GM20000 (cell line): ENCODE measurements around the gene PEX6.

Experiments used
- DNase-seq: peaks from one replicate; pipeline ENCODE4 v3.0.0; 2012; ENCODE audit warnings: low spot score
- TF ChIP-seq, protein P1 (sequence below): IDR thresholded peaks from 2 replicates; pipeline ENCODE4 v1.5.1; 2012; ENCODE audit warnings: mild to moderate bottlenecking, control low read depth; ENCODE audit errors: extremely low read depth, missing control alignments

The PEX6 gene

GRCh38 chr6:42971746-42972327 is 7.1 kb downstream of the PEX6 start:
- no peak for DNase-seq
- TF ChIP-seq, protein P1, sequence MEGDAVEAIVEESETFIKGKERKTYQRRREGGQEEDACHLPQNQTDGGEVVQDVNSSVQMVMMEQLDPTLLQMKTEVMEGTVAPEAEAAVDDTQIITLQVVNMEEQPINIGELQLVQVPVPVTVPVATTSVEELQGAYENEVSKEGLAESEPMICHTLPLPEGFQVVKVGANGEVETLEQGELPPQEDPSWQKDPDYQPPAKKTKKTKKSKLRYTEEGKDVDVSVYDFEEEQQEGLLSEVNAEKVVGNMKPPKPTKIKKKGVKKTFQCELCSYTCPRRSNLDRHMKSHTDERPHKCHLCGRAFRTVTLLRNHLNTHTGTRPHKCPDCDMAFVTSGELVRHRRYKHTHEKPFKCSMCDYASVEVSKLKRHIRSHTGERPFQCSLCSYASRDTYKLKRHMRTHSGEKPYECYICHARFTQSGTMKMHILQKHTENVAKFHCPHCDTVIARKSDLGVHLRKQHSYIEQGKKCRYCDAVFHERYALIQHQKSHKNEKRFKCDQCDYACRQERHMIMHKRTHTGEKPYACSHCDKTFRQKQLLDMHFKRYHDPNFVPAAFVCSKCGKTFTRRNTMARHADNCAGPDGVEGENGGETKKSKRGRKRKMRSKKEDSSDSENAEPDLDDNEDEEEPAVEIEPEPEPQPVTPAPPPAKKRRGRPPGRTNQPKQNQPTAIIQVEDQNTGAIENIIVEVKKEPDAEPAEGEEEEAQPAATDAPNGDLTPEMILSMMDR: no peak

- no peak for DNase-seq
- TF ChIP-seq, protein P1: no peak
These were observed 7.9 kb downstream of the PEX6 start for GRCh38 chr6:42970871-42971612.

- DNase-seq: no peak
These were observed 9.0 kb downstream of the PEX6 start for GRCh38 chr6:42969934-42970333.

GRCh38 chr6:42969431-42969830 is 9.6 kb downstream of the PEX6 start:
- TF ChIP-seq, protein P1: no peak
- no peak for DNase-seq

More at GRCh38 chr6:42969934-42970333, 9.0 kb downstream of the PEX6 start:
- TF ChIP-seq, protein P1: no peak

DNA sequence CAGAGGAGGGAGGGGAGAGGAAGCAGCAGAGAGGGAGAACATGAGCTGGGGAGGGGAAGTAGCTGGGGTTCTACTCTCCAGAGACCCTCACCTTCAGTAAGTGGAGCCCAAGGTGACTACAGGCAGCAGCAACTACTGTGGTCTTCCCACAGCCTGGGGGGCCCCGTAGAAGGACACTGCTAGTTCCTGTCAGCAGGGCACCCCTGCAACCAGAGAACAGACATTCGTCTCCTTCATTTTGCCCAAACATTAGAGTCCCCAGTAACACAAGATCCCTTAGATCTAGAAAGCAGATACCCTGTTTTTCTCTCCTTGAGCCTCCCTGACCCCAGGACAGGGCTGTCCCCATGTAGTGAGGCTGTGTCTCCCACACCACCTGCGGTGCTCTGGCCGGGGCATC is 10.2 kb downstream of the PEX6 start:
- TF ChIP-seq, protein P1: no peak
- DNase-seq: no peak

- no peak for DNase-seq
- TF ChIP-seq, protein P1: no peak
These were observed 10.8 kb downstream of the PEX6 start for GRCh38 chr6:42968126-42968701.

GRCh38 chr6:42967228-42967627 is 11.8 kb downstream of the PEX6 start:
- no peak for DNase-seq
- TF ChIP-seq, protein P1: no peak
